MM.1S (cell line): ENCODE results near the gene SEC14L2.
A peak's percentile ranks its signal among the peaks of the same experiment; 100 is the strongest.

Source experiments
- DNase-seq: peaks from one replicate; pipeline ENCODE4 v3.0.0-alpha.2; 2015
- H2AFZ ChIP-seq: fragments of 300-600 bp; sonication (generic); 2 replicates; pipeline ENCODE4 v1.6.0; 2016; ENCODE audit warnings: antibody characterized with exemption, low read length
- H3F3A ChIP-seq: fragments of 300-600 bp; sonication (generic); 2 replicates; pipeline ENCODE4 v1.6.1; 2016; ENCODE audit warnings: mild to moderate bottlenecking, antibody characterized with exemption, low read length, moderate library complexity, mixed read lengths; ENCODE audit not compliant: insufficient read depth
- H3K27ac ChIP-seq: fragments of 300-600 bp; sonication (generic); 2 replicates; pipeline ENCODE4 v1.5.1; 2016; ENCODE audit warnings: mild to moderate bottlenecking, low read length
- H3K27me3 ChIP-seq: fragments of 300-600 bp; sonication (generic); replicated peaks from 2 replicates; pipeline ENCODE4 v1.6.0; 2016; ENCODE audit warnings: low read length; ENCODE audit not compliant: insufficient read depth
- H3K36me3 ChIP-seq: fragments of 300-600 bp; sonication (generic); replicated peaks from 2 replicates; pipeline ENCODE4 v1.6.1; 2016; ENCODE audit warnings: mild to moderate bottlenecking, low read length, mixed read lengths; ENCODE audit not compliant: insufficient read depth
- H3K4me1 ChIP-seq: fragments of 300-600 bp; sonication (generic); 2 replicates; pipeline ENCODE4 v1.6.1; 2016; ENCODE audit warnings: low read length, mixed read lengths
- H3K4me2 ChIP-seq: fragments of 300-600 bp; sonication (generic); 2 replicates; pipeline ENCODE4 v1.6.0; 2016; ENCODE audit warnings: low read depth, low read length
- H3K4me3 ChIP-seq: fragments of 300-600 bp; sonication (generic); 2 replicates; pipeline ENCODE4 v1.5.1; 2016; ENCODE audit warnings: low read length, mixed read lengths
- H3K79me2 ChIP-seq: fragments of 300-600 bp; sonication (generic); 2 replicates; pipeline ENCODE4 v1.6.1; 2016; ENCODE audit warnings: mixed run types, low read length, mixed read lengths
- H3K9ac ChIP-seq: fragments of 300-600 bp; sonication (generic); 2 replicates; pipeline ENCODE4 v1.6.1; 2016; ENCODE audit warnings: low read length, mixed read lengths
- H3K9me2 ChIP-seq: fragments of 300-600 bp; sonication (generic); replicated peaks from 2 replicates; pipeline ENCODE4 v1.6.1; 2016; ENCODE audit warnings: mild to moderate bottlenecking, low read length, mixed read lengths; ENCODE audit not compliant: insufficient read depth
- H3K9me3 ChIP-seq: fragments of 300-600 bp; sonication (generic); replicated peaks from 2 replicates; pipeline ENCODE4 v1.6.1; 2016; ENCODE audit warnings: mild to moderate bottlenecking, low read length, mixed read lengths; ENCODE audit not compliant: insufficient read depth
- H4K20me1 ChIP-seq: fragments of 300-600 bp; sonication (generic); 2 replicates; pipeline ENCODE4 v1.6.1; 2016; ENCODE audit warnings: mild to moderate bottlenecking, low read length, moderate library complexity, mixed read lengths; ENCODE audit not compliant: insufficient read depth
- EZH2 ChIP-seq: fragments of 300-600 bp; sonication (generic); optimal IDR thresholded peaks from 2 replicates; pipeline ENCODE3; 2017; ENCODE audit warnings: low read depth, mild to moderate bottlenecking, antibody characterized with exemption, low read length, mixed read lengths
- EZH2phosphoT487 ChIP-seq: fragments of 300-600 bp; sonication (generic); IDR thresholded peaks from 2 replicates; pipeline ENCODE4 v1.6.1; 2018; ENCODE audit warnings: antibody characterized with exemption, low read length
- TF ChIP-seq, protein P1 (sequence below): fragments of 300-600 bp; sonication (generic); IDR thresholded peaks from 2 replicates; pipeline ENCODE4 v1.5.1; 2016; ENCODE audit warnings: antibody characterized with exemption, low read length, mixed read lengths

SEC14L2 gene

DNA sequence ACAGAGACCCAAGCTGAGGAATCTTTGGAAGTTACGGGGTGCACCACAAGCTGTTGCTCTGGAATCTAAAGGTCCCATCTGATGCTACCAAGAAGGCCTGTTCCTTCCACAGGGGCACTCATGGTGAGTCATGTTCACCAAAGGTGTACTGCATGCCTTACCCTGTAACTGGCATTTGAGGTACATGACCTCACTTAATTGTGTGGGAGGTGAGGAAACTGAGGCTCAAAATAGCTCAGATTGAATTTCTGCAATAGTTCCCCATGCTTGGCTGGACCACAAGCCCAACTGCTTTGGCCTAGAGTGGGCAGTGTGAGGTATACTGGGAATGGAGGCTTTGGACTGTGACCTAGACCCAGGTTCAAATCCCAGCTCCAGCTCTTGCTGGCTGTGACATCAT, 37.0 kb downstream of the SEC14L2 start:
- H3K4me1 ChIP-seq: peaks cover 3% of the 10 kb centered on the region; the same call in 1 of the 2 replicates
- H3K27ac ChIP-seq: no peak overlapping the region
- H3K36me3 ChIP-seq: no peaks in the 10 kb centered on the region
- DNase-seq: no peak
- H4K20me1 ChIP-seq: no peaks in the 10 kb centered on the region
- H3K9me3 ChIP-seq: no peaks in the 10 kb centered on the region
- H3F3A ChIP-seq: no peaks in the 10 kb centered on the region
- H3K9ac ChIP-seq: no peak overlapping the region
- H3K4me3 ChIP-seq: no peak overlapping the region
- no peaks in the 10 kb centered on the region for H3K79me2 ChIP-seq
- peaks cover 21% of the 10 kb centered on the region for H3K27me3 ChIP-seq
- H3K4me2 ChIP-seq: no peak overlapping the region
- no peak overlapping the region for H2AFZ ChIP-seq
- TF ChIP-seq EZH2 (no peak), EZH2phosphoT487 (no peak)
- TF ChIP-seq, protein P1, sequence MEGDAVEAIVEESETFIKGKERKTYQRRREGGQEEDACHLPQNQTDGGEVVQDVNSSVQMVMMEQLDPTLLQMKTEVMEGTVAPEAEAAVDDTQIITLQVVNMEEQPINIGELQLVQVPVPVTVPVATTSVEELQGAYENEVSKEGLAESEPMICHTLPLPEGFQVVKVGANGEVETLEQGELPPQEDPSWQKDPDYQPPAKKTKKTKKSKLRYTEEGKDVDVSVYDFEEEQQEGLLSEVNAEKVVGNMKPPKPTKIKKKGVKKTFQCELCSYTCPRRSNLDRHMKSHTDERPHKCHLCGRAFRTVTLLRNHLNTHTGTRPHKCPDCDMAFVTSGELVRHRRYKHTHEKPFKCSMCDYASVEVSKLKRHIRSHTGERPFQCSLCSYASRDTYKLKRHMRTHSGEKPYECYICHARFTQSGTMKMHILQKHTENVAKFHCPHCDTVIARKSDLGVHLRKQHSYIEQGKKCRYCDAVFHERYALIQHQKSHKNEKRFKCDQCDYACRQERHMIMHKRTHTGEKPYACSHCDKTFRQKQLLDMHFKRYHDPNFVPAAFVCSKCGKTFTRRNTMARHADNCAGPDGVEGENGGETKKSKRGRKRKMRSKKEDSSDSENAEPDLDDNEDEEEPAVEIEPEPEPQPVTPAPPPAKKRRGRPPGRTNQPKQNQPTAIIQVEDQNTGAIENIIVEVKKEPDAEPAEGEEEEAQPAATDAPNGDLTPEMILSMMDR: no peak
- no peaks in the 10 kb centered on the region for H3K9me2 ChIP-seq

DNA sequence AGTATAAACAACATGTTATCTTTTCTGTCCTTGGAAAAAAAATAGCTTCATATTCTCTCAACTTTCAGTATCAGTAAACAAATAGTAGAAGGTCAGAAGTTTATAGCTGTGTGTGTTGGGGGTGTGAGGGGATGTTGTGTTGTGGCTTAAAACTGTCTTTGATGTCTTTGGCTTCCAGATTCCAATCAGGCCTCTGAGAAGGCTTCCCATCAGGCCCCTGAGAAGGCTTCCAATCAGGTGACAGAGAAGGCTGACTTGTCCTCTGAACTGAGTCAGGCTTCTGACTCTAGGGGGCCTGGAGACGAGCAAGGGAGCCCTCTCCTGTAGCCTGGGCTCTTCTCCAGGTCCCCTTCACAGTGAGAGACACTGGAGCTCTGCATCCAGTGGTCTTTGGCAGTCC, 38.0 kb downstream of the SEC14L2 start:
- Histone ChIP-seq H3K79me2 (no peaks in the 10 kb centered on the region), H3K9me2 (no peaks in the 10 kb centered on the region), H3K9me3 (no peaks in the 10 kb centered on the region), H2AFZ (no peak overlapping the region), H3K4me3 (no peak overlapping the region), H3K9ac (no peak overlapping the region), H4K20me1 (no peaks in the 10 kb centered on the region), H3K27me3 (peaks cover 30% of the 10 kb centered on the region), H3K4me1 (peaks cover 3% of the 10 kb centered on the region; the same call in 1 of the 2 replicates), H3K36me3 (no peaks in the 10 kb centered on the region), H3K4me2 (no peak overlapping the region), H3K27ac (no peak overlapping the region), H3F3A (no peaks in the 10 kb centered on the region)
- DNase-seq: no peak
- TF ChIP-seq EZH2phosphoT487: no peak
- TF ChIP-seq, protein P1: no peak
- TF ChIP-seq EZH2: no peak

GRCh38 chr22:30435674-30436126, 38.9 kb downstream of the SEC14L2 start:
- Histone ChIP-seq H3K27ac (no peak overlapping the region), H3K4me2 (peak overlapping the region; percentile 20; the same call in 1 of the 2 replicates)
- TF ChIP-seq, protein P1: peak; percentile 32
- TF ChIP-seq EZH2 (no peak), EZH2phosphoT487 (no peak)

More at GRCh38 chr22:30435674-30436126, 38.9 kb downstream of the SEC14L2 start:
- Histone ChIP-seq H4K20me1 (no peaks in the 10 kb centered on the region), H3F3A (no peaks in the 10 kb centered on the region), H2AFZ (peak overlapping the region; percentile 36; the same call in 1 of the 2 replicates), H3K36me3 (no peaks in the 10 kb centered on the region), H3K4me3 (no peak overlapping the region), H3K9me2 (no peaks in the 10 kb centered on the region), H3K9ac (no peak overlapping the region), H3K27me3 (peaks cover 39% of the 10 kb centered on the region), H3K79me2 (no peaks in the 10 kb centered on the region), H3K4me1 (peaks cover 3% of the 10 kb centered on the region; the same call in 1 of the 2 replicates), H3K9me3 (no peaks in the 10 kb centered on the region)
- peak; percentile 40 for DNase-seq
